Right kidney (tissue), 9 donors: Measurements from ENCODE around the gene SLC16A1.
A peak's percentile ranks its signal among the peaks of the same experiment; 100 is the strongest.
"Not testable (repeated sequence)": the region's sequence is repeated elsewhere in the genome, so short reads cannot be mapped to it uniquely, and the experiment has no call there.

Source experiments
- DNase-seq: peaks from one replicate; pipeline ENCODE4 v3.0.0-alpha.2; 2016
- long read RNA-seq, 8 donors: transcript quantifications; one replicate each; lab custom pipeline, GENCODE V29; 2026

The SLC16A1 gene, protein sequence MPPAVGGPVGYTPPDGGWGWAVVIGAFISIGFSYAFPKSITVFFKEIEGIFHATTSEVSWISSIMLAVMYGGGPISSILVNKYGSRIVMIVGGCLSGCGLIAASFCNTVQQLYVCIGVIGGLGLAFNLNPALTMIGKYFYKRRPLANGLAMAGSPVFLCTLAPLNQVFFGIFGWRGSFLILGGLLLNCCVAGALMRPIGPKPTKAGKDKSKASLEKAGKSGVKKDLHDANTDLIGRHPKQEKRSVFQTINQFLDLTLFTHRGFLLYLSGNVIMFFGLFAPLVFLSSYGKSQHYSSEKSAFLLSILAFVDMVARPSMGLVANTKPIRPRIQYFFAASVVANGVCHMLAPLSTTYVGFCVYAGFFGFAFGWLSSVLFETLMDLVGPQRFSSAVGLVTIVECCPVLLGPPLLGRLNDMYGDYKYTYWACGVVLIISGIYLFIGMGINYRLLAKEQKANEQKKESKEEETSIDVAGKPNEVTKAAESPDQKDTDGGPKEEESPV
- long read RNA-seq, donor 1, transcript SLC16A1-201 (5 exons, 3,910 nt), result major isoform, 5 of 14 reads
- long read RNA-seq, donor 1, partial matches to known transcripts, result 9 of 14 reads
- long read RNA-seq, donor 1, other reads (novel, unspliced or antisense), result 0 of 14 reads
- long read RNA-seq, donor 2, full-length matches to known transcripts, result 6 of 13 reads
- long read RNA-seq, donor 2, partial matches to known transcripts, result 7 of 13 reads
- long read RNA-seq, donor 2, other reads (novel, unspliced or antisense), result 0 of 13 reads
- long read RNA-seq, donor 3, partial matches to known transcripts, result 0 of 3 reads
- long read RNA-seq, donor 3, other reads (novel, unspliced or antisense), result 0 of 3 reads
- long read RNA-seq, donor 4, transcript SLC16A1-201 (5 exons, 3,910 nt), result major isoform, 11 of 24 reads
- long read RNA-seq, donor 4, partial matches to known transcripts, result 11 of 24 reads
- long read RNA-seq, donor 4, other reads (novel, unspliced or antisense), result 0 of 24 reads
- long read RNA-seq, donor 5, partial matches to known transcripts, result 0 of 4 reads
- long read RNA-seq, donor 5, other reads (novel, unspliced or antisense), result 0 of 4 reads
- long read RNA-seq, donor 6, partial matches to known transcripts, result 0 of 4 reads
- long read RNA-seq, donor 6, other reads (novel, unspliced or antisense), result 0 of 4 reads
- long read RNA-seq, donor 7, transcript SLC16A1-201 (5 exons, 3,910 nt), result major isoform, 13 of 25 reads
- long read RNA-seq, donor 7, partial matches to known transcripts, result 11 of 25 reads
- long read RNA-seq, donor 7, other reads (novel, unspliced or antisense), result 0 of 25 reads
- long read RNA-seq, donor 8, transcript SLC16A1-201 (5 exons, 3,910 nt), result major isoform, 6 of 16 reads
- long read RNA-seq, donor 8, partial matches to known transcripts, result 9 of 16 reads
- long read RNA-seq, donor 8, other reads (novel, unspliced or antisense), result 0 of 16 reads

DNA sequence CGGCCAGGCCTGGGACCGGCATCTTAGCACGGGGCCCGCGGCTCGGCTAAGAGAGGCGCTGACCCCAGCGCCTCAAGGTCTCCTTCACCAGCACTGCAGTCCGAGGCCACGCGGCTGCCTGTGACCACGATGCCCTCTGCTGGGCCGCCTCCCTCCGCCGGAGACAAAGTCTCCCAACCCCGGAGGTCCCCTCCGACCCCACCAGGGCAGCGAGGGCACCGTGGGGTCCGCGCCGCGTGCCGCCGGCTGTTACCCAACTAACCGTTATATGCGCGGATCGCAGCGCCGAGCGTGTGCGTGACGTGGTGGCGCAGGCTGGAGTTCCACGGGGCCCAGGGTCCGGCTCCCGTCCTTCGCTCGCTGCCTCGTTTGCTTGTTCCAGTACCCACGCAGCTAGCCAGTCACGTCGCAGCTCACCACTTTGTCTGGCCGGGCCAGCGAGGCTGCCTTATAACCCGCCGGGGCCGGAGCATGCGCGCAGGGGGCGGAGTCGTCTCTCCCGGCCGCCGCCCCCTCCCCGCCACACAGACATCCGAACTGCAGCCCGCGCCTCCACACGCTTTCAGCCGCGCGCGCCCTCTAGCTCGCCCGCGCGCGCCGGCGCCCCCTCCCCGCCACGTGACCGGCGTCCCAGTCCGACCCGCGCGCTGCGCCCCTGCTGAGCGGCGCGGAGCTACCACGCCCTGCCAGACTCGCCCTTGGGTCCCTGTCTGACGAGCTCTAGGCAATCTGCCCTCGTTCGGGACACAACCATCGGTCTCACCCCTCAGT is at the start of gene SLC16A1:
Gene SLC16A1 (minus strand): TSS at position 424 of the 771 bp plus-strand sequence. CDS start 26,888 bp downstream, outside the sequence.
- DNase-seq, result peak; percentile 97

DNA sequence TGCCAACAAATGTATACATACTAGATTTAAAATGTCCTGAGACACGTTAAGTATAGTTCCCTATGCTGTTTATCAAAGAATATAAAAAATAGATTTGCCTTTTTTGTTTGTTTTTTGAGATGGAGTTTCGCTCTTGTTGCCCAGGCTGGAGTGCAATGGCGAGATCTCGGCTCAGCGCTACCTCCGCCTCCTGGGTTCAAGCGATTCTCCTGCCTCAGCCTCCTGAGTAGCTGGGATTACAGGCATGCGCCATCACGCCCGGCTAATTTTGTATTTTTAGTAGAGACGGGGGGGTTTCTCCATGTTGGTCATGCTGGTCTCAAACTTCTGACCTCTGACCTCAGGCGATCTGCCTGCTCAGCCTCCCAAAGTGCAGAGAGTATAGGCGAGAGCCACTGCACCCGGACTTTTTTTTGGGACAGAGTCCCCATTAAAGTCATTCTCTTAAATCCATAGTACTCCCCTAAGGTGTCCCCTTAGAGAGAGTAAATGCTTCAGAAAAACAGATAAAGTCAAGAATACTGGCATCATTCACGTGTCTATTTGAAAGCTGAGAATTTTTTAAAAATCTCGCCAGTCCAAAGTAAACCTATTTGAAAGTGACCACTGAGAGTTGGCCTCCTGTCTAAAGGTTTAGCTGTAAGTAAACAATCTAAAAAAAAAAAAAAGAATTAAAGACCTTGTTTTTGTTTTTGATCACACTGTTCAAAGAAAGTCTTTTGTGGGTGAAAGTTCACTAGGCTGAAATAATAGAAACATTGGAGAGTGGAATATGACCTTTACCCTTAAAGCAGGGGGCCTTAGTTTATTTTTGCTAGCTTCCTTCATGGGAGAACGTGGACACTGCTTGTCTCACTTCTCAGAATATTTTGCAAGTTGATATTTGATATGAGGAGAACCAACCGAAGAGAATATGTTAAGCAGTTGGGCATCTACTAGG is 48.0 kb upstream of the SLC16A1 start:
- DNase-seq, result no peak

DNA sequence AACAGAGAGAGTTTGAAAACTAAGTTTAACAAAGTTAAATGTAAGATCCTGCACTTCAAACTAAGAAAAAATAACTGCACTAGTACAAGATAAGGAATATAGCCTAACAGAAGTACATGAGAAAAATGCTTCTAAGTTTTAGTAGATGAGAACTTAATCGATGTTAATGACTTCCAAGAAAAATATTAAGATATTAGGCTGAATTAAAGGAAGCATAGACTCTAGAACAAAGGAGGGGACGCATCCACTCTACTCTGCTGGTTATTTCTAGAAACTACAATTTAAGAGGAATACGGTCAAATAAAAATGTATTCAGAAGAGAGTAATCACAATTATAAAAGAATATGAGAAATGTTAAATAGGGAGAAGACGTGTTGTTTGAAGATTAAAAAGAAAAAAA is 46.3 kb upstream of the SLC16A1 start:
- DNase-seq, result no peak

DNA sequence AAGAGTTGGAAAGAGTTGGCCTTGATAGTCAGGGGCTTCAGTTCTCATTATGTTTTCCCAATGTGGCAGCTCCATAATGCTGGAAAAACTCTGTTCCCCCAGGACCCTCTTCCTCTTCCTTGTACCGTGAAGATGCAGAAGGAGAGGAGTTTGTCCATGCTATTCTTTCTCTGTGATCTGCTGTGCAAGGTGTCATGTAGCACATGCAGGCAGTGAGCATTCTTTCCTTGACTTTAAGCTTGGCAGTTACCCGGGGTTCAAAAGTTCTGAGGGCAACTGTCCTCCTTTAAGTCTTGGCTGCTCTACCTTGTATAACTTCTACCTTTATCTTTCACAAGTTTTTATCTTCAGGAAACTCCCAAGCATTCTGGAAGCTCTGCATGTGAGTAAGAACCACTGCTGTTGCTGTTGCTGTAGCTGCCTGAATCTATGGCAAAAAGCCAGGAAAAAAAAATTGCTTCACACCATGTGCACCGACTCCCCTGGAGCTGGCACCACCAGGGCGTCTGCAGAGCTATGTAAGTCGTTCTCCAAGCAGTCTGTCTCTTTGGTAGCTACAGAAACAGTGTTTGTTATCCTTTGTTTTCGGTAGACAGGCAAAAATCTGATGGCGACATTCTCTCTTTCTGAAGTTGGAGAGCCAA is 42.7 kb upstream of the SLC16A1 start:
- DNase-seq, result peak; percentile 10

DNA sequence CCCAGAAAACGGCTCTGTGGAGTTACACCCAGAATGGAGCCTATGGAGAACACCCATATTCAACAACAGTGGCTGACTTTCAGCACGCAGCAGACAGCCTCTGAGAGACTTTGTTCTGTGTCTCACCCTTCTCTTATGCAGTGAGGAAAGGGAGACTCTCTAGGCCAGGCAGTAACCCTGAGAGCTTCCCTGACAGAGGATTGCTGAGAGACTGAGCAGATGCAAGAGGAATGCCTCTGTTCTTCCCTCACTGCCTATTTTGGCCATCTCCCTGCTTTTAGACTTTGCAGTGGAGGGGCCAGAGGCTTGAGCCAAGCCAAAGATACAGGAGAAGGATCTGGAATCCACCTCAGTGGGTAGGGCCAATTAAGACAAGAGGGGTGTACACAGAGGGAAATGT is 41.8 kb upstream of the SLC16A1 start:
- no peak for DNase-seq

DNA sequence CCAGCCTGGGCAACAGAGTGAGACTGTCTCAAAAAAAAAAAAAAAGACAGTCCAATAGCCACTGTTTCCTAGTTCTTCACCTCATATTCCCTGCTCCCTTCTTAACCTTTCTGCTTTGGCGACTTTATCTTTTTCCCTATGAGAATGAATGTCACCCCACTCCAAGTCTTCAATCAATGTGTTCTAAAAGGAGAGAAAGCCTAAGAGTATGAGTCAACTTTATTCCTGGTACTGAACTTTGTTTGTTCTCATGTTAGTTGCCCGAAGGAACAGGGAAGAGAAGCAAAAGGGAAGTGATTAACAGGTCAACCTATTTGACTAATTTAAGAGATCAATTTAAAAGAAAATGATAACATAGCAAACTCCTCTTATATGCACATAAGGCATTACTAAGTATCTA is 39.9 kb upstream of the SLC16A1 start:
- no peak for DNase-seq

DNA sequence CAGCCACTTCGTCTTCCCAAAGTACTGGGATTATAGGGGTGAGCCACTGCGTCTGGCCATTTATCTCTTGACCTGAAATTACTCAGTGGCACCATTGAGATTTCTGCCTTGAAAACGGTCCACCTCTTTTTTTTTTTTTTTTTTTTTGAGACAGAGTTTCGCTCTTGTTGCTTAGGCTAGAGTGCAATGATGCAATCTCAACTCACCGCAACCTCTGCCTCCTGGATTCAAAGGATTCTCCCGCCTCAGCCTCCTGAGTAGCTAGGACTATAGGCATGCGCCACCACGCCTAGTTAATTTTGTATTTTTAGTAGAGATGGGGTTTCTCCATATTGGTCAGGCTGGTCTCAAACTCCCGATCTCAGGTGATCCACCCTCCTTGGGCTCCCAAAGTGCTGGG is 39.0 kb upstream of the SLC16A1 start:
- DNase-seq, result not testable (repeated sequence)

DNA sequence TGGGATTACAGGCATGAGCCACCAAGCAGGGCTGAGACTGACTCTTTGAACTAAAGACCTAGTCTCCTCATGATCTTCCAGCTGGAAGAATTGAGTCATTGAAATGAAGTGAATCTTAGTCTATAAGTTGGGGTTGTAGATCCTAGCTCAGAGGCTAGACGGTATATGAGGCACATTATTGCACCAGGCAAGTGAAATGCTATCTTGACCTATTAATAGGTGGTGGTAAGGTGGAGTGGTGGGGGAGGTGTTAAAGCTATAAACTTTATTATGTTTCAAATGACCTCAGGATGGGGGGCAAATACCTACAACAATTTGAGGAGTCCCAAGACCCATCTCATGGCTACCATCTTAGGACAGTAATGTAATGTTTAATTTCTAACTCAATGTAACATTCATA is 36.8 kb upstream of the SLC16A1 start:
- no peak for DNase-seq

DNA sequence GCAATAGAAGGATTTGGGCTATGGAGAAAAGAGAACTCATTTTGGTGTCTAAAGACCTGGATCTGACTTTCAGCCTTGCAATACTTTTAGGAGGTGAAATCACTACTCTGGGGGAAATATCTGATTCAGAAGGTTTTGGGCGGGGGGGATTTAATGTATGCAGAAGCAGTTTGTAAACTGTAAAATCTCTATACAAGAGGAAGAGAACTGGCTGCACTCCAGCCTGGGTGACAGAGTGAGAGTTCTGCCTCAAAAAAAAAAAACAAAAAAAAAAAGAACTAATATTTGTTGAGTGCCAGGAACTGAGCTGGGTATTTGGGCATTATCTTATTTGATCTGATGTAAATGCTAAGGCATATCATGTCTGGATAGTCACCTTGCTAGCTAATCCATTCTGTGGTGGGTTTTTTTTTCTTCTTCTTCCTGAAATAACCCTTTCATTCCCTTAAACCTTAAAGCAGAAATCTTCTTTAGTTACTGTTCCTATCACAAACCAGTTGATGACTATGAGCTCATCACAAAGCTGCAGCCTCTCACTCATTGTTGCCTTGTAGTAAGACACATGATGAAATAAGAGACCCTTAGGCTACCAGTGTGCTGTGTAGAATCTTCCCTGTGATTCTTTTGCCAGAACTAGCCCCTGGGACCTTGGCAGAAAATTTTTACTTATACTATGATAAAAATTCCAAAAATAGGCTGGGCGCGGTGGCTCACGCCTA is 35.6 kb upstream of the SLC16A1 start:
- DNase-seq, result no peak

DNA sequence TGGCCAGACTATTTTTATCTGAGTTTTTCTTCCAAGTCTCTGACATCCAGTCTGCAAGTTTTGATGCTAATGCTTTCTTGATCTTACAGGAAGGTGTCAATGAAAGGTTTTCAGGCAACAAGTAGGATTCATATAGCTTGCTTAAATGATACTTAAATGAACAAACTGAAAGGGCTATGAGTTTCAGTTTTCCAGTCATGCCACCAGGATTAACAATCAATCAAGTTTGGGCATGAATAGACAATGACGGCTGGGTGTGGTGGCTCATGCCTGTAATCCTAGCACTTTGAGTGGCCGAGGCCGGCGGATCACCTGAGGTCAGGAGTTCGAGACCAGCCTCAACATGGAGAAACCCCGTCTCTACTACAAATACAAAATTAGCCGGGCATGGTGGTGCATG is 34.3 kb upstream of the SLC16A1 start:
- DNase-seq, result no peak

DNA sequence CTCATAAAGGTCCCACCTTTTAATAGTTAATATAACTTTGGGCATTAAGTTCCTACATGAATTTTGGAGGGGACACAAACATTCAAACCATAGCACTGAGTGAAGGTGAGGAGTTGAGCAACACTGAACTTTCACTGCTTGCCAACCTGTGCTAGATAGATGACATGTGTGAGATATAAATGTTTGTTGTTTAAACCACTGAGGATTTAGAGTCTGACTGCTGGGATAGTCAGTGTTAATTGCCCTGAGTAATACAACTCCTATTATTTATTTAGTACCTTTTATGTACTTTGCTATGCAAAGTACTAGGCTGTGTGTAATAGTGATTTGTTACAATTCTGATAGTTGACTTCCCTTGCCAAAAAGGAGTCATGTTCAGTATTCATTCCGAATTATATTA is 32.4 kb upstream of the SLC16A1 start:
- DNase-seq, result no peak

DNA sequence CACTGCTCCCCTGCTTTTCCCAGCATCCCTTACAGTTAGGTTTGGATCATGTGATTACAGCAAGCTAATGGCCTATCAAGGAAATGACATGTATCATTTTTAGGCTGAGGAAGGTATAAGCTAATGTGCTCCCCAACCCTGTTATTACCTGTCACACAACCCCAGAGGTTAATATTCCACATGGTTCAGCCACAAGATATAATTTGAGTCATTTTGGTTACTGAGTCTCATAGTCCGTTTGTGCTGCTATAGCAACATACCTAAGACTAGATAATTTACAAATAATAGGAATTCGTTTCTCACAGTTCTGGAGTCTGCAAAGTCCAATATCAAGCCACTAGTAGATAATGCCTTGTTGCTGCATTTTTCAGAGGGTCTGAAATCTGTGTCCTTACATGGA is 29.1 kb upstream of the SLC16A1 start:
- no peak for DNase-seq

DNA sequence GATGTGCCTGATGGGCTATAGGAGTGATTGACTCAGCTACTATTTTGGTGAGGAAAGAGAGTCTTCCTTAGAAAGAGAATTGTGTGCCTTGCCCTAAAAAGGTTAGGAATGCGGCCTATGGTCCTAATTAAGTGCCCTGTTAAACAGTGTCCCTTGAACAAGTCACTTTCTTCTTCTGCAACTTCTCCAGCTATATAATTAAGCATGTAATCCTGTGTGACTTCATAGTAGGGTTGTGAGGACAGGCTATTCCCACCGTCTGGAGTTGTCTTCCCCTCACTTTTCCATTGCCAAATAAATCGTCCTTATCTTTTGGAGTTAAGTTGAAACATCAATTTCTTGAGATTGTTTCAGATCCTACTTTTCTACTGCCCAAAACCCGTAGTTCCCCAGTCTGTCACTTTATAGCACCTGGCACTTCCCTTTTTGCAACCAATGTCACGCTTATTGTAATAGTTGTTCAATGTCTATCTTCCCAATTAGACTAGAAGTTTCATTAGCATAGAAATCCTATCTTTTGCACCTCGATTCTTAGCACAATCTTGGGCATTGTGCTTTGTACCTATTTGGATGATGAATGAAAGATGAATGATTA is 27.6 kb upstream of the SLC16A1 start:
- DNase-seq, result no peak

DNA sequence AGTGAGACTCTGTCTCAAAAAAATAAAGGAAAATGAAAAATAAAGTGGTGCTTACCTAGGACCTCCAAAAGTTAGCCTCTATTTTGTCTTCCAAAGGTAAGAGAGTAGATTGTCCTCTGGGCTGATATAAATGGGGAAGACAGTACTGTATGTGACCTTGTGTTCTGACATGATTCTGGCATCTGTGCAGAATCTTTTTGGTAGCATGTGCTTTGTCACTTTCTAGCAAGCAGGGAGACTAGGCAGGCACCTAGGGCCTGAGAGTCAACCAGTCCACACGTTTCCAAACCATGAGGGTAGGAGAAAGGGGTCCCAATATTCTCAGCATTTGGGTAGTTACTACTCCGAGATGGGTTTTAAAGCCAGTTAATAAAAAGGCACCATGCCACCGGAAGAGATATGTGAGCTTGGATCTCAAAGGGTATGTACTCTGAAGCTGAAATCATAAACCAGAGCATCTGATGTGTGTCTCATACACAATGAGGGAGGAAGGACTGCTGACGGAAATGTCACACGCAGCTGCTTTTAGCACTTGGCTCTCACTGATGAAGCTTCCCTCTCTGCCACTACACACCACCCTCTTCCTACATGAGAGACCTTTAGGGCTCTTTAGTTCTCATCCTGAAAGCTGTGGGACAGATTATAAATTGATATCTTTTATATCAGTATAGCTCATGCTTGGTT is 27.0 kb upstream of the SLC16A1 start:
- no peak for DNase-seq

DNA sequence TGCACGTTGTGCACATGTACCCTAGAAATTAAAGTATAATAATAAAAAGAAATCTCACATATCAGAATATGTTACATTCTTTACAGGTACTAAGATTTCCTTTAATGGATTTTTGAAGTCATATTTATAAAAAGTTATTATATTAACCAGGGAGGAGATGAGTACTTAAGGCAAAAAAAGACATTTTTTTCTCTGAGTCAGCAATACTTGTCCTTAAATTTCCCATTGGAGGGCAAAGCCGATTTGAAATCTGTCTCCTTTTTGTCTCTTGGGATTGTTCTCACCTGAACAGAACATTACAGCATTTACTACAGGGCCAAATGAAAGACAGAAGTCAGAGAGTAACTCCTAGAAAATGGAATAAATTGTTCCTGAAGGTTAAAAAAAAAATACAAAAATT is 26.3 kb upstream of the SLC16A1 start:
- no peak for DNase-seq

DNA sequence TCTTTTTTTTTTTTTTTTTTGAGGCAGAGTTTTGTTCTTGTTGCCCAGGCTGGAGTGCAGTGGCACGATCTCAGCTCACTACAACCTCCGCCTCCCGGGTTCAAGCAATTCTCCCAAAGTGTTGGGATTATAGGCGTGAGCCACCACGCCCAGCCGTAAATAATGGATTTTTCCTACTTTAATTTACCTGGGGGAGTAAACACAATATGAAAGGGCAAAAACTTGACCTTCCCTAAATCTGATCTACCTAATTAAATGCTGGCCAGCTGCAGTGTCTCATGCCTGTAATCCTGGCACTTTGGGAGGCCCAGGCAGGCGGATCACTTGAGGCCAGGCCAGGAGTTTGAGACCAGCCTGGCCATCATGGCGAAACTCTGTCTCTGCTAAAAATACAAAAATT is 25.8 kb upstream of the SLC16A1 start:
- DNase-seq, result not testable (repeated sequence)

DNA sequence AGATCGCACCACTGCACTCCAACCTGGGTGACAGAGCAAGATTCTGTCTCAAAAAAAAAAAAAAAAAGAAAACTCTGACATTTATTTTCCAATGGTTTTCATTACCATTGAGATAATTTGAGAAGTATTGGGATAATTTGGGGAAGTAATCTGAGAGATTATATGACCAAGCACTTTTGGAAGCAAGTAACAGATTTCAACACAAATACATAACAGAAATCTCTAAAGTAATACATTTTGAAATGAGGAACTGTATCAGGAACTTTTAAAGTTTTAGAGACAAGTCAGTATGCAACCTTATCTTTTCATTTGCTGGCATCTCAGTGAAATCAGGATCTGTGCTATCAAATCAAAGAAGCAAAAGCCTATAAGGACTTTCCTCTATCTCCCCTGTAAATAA is 25.4 kb upstream of the SLC16A1 start:
- no peak for DNase-seq

DNA sequence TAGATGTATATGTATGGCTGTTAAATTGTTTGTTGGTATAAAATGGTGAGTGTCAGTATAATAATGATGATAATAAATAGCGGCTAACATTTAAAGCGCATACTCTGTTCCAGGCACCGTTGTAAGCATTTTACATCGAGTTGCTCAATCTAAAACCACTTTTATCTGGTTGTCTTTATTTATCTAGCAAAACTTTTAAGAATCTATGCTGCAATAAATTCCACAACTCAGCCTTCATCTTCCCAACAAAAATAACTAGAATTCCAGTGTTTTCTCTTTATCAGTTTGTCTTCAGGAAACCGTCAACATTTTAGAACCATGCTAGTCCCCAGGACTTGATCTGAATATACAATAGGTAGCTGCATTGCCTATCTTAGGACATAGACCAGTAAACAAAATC is 19.3 kb upstream of the SLC16A1 start:
- no peak for DNase-seq
